ENCODE measurements around the gene ACTL8. TPM values are rescaled to one million over a fixed set of nuclear protein-coding genes. Genes with fewer than 3 reads are reported as not detected.

ACTL8 gene
- total RNA-seq, 1 donor from 2014 or later: not detected

GRCh38 chr1:17865912-17866739, 111.0 kb downstream of the ACTL8 start:
- no peak for TF ChIP-seq CTCF (IDR thresholded peaks at IDR 0.05; ENCODE audit: insufficient read depth, low read length, severe bottlenecking)
- H3K27me3 ChIP-seq (ENCODE audit: control insufficient read depth, insufficient read depth, low read length): no peaks in the 10 kb centered on the region
- no peaks in the 10 kb centered on the region for H3K36me3 ChIP-seq (ENCODE audit: control insufficient read depth, insufficient read depth, low read length)
- DNase-seq (ENCODE audit: low read depth) (peak; percentile 82), FAIRE-seq (no peak)
- H3K4me3 ChIP-seq (ENCODE audit: low read depth, low read length): no peak overlapping the region

- TF ChIP-seq CTCF (IDR thresholded peaks at IDR 0.05; ENCODE audit: insufficient read depth, low read length, severe bottlenecking): no peak
Observed at GRCh38 chr1:17866740-17867029, 111.6 kb downstream of the ACTL8 start.

GRCh38 chr1:17867470-17867869, 112.3 kb downstream of the ACTL8 start:
- FAIRE-seq (no peak), DNase-seq (ENCODE audit: low read depth) (no peak)
- Histone ChIP-seq H3K36me3 (ENCODE audit: control insufficient read depth, insufficient read depth, low read length) (no peaks in the 10 kb centered on the region), H3K27me3 (ENCODE audit: control insufficient read depth, insufficient read depth, low read length) (no peaks in the 10 kb centered on the region), H3K4me3 (ENCODE audit: low read depth, low read length) (no peak overlapping the region)
- TF ChIP-seq CTCF (IDR thresholded peaks at IDR 0.05; ENCODE audit: insufficient read depth, low read length, severe bottlenecking): no peak

More at GRCh38 chr1:17866740-17867029, 111.6 kb downstream of the ACTL8 start:
- no peak for FAIRE-seq
- DNase-seq (ENCODE audit: low read depth): no peak
- no peak overlapping the region for H3K4me3 ChIP-seq (ENCODE audit: low read depth, low read length)
- no peaks in the 10 kb centered on the region for H3K36me3 ChIP-seq (ENCODE audit: control insufficient read depth, insufficient read depth, low read length)
- H3K27me3 ChIP-seq (ENCODE audit: control insufficient read depth, insufficient read depth, low read length): no peaks in the 10 kb centered on the region

- TF ChIP-seq CTCF (IDR thresholded peaks at IDR 0.05; ENCODE audit: insufficient read depth, low read length, severe bottlenecking): no peak
- H3K27me3 ChIP-seq (ENCODE audit: control insufficient read depth, insufficient read depth, low read length): no peaks in the 10 kb centered on the region
- DNase-seq (ENCODE audit: low read depth) (no peak), FAIRE-seq (no peak)
- no peak overlapping the region for H3K4me3 ChIP-seq (ENCODE audit: low read depth, low read length)
- H3K36me3 ChIP-seq (ENCODE audit: control insufficient read depth, insufficient read depth, low read length): no peaks in the 10 kb centered on the region
Observed at GRCh38 chr1:17869815-17870214, 114.7 kb downstream of the ACTL8 start.

- FAIRE-seq (no peak), DNase-seq (ENCODE audit: low read depth) (no peak)
- no peaks in the 10 kb centered on the region for H3K36me3 ChIP-seq (ENCODE audit: control insufficient read depth, insufficient read depth, low read length)
- TF ChIP-seq CTCF (IDR thresholded peaks at IDR 0.05; ENCODE audit: insufficient read depth, low read length, severe bottlenecking): no peak
- H3K4me3 ChIP-seq (ENCODE audit: low read depth, low read length): no peak overlapping the region
- H3K27me3 ChIP-seq (ENCODE audit: control insufficient read depth, insufficient read depth, low read length): no peaks in the 10 kb centered on the region
Observed at GRCh38 chr1:17870679-17871078, 115.5 kb downstream of the ACTL8 start.

All from bronchial epithelial cell (primary cell).